ENCODE measurements around the gene GGTA1.
"Not testable (repeated sequence)": the region's sequence is repeated elsewhere in the genome, so short reads cannot be mapped to it uniquely, and the experiment has no call there.

The GGTA1 gene

GRCh38 chr9:121499427-121500164, at the start of gene GGTA1:
TSS of gene GGTA1 (minus strand) at chr9:121499844. CDS start at chr9:121467922, 31,922 bp downstream.
- no peak for DNase-seq

- no peak for DNase-seq
Measured at GRCh38 chr9:121548666-121549065, 49.0 kb upstream of the GGTA1 start.

DNA sequence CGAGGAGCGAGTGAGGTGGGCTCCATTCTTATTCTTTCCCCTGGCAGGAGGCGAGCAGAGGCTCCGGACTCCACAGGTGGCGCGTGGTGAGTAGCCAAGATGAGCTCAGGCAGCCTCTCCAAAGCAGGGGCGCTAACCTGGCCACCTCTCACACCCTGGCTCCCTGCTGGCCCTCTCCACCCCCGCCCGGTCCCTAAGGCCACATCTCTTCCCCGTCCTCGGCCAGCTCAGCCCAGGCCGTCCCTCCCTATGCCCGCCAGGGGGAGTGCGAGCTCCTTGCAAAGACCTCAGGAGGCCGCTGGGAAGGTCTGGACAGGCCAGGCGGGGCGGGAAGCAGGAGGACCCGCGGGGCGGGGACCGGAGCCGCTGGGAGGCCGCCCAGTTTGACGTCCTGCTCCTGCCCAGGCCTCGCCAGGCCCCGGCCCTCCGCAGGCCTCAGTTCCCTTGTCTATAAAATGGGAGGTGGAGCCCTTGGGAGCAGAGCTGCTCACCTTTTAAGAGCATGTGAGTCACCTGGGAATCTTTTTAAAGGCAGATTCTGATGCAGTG, 46.3 kb upstream of the GGTA1 start:
- peak; percentile 49 for DNase-seq

GRCh38 chr9:121545150-121545874, 45.7 kb upstream of the GGTA1 start:
- DNase-seq, result no peak

DNA sequence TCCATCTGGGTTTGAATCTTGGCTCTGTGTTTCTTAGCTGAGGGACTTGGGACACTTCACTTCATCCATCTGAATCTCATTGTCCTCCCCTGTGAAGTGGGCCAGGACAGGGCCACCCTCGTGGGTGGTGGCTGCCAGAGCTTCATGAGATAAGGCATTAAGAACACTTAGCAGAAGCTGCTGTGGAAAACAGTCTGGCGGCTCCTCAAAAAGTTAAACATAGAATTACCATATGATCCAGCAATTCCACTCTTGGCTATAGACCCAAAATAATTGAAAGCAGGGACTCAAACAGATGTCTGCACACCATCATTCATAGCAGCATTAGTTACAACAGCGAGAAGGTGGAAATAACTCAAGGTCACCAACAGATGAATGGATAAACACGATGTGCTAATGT, 42.4 kb upstream of the GGTA1 start:
- DNase-seq, result no peak

DNA sequence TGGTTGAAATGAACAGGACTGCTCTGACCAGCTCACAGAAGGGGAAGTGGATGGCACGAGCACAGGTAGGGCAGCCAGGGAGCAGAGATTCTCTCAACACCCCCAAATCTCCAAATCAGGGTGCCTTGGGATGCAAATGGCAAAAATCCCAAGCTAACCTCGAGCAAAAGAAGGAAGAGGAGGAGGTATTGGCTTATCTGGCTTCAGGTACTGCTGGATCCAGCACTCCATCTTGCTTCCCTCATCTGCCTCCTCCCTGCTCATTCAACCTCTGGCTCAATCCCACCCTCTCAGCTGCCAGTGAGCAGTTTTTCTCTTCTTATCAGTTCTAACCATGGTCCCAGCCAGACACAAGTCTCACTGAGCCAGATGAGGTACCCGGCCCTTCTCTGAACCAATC, 41.6 kb upstream of the GGTA1 start:
- DNase-seq, result no peak

DNA sequence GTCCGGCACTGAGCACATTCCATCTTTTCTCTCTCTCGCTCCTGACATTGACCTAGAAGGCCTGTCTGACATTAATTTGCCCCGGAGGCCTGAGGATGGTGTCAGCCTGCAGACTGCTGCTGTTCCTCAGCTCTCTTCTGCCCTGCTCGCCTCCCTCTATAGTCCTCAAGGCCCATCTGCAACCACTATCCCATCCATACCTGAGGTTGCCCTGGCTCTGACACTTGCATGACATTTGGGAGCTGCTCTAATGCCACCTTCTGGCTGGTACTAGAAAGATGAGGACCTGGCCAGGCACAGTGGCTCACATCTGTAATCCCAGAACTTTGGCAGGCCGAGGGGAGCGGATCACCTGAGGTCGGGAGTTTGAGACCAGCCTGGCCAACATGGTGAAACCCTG, 38.6 kb upstream of the GGTA1 start:
- DNase-seq, result no peak

GRCh38 chr9:121537283-121537682, 37.6 kb upstream of the GGTA1 start:
- no peak for DNase-seq

DNA sequence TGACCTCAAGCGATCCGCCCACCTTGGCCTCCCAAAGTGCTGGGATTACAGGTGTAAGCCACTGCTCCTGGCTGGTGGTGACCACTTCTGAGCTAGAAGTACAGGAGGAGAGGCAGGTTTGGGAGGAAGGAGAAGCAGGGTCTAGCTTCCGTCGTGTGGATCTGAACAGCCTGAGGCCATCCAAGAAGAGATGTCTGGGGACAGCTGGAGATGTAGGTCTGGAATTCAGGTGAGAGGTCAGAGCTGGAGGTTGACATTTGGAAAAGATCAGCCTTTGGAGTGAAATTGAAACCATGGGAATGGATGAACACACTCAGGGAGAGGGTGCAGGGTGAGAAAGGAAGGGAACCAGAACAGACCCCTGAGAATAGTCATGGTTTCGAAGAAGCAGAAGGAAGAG, 33.2 kb upstream of the GGTA1 start:
- DNase-seq, result no peak

GRCh38 chr9:121529237-121529987, 29.8 kb upstream of the GGTA1 start:
- no peak for DNase-seq

GRCh38 chr9:121528642-121529041, 29.0 kb upstream of the GGTA1 start:
- no peak for DNase-seq

DNA sequence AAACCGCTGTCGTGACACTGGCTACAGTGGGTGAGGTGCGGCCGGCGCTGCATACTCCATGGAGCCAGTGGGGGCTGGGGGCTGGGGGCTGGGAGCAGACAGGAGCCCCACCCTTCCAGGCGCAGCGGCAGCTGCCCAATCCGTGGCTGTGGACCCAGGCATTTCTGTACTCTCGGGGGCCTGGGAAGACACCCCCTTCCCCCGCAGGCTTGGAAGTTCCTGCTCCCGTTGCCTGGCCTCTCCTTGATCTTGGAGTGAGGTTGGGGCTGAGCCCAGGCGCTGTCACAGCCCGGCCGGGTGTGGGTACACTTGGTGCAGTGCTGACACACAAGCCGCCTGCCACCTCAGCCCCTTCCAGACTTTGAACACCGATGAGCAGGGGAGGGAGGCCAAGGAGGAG, 27.7 kb upstream of the GGTA1 start:
- DNase-seq, result no peak

DNA sequence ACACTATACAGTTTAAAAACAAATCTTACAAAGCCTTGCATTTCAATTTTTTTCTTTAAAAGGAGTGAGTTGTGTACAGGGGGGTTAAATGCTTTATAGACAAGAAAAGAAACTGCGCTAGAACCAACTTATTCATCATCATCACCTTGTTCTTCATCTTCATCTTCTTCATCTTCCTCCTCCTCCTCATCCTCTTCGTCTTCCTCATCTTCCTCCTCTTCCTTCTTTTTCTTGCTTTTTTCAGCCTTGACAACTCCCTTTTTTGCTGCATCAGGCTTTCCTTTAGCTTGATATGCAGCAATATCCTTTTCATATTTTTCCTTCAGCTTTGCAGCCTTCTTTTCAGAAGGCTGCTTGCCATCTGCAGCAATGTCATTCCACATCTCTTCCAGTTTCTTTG, 20.0 kb upstream of the GGTA1 start:
- not testable (repeated sequence) for DNase-seq

GRCh38 chr9:121518634-121519033, 19.0 kb upstream of the GGTA1 start:
- DNase-seq, result no peak

GRCh38 chr9:121513166-121513565, 13.5 kb upstream of the GGTA1 start:
- DNase-seq, result not testable (repeated sequence)

DNA sequence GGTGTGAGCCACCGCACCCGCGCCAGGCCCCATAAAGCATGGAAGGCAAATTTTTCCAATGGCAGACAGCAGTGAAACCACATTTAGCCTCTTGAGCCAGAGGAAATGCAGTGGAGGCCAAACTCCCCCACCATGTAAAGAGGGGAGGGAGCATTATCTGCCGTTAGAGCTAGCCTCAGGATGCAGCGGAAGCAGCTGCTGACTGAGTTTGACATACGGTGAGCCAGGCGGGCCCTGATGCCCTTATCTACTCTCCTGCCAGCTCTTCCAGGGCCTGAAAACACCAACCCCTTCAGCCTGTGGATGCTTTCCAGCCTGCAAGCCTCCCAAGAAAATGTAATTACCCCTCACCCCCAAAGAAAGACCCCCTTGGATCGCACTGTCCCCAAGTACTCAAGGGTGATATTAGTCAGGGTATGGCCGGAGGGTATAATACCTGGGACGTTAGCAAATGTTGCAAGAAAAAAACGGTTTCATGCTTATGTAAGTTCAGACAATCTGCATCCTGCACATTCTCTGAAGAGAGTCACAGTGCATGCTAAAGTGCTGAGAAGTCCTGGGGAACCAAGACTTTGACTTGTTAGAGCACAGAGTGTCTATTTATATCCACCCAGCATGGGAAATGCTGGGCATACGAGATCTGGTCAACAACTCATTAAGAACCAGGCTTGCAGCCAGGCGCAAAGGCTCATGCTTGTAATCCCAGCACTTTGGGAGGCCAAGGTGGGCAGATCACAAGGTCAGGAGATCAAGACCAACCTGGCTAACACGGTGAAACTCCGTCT, 11.3 kb upstream of the GGTA1 start:
- no peak for DNase-seq

- no peak for DNase-seq
Measured at GRCh38 chr9:121509180-121509579, 9.5 kb upstream of the GGTA1 start.

GRCh38 chr9:121508415-121508814, 8.8 kb upstream of the GGTA1 start:
- no peak for DNase-seq

DNA sequence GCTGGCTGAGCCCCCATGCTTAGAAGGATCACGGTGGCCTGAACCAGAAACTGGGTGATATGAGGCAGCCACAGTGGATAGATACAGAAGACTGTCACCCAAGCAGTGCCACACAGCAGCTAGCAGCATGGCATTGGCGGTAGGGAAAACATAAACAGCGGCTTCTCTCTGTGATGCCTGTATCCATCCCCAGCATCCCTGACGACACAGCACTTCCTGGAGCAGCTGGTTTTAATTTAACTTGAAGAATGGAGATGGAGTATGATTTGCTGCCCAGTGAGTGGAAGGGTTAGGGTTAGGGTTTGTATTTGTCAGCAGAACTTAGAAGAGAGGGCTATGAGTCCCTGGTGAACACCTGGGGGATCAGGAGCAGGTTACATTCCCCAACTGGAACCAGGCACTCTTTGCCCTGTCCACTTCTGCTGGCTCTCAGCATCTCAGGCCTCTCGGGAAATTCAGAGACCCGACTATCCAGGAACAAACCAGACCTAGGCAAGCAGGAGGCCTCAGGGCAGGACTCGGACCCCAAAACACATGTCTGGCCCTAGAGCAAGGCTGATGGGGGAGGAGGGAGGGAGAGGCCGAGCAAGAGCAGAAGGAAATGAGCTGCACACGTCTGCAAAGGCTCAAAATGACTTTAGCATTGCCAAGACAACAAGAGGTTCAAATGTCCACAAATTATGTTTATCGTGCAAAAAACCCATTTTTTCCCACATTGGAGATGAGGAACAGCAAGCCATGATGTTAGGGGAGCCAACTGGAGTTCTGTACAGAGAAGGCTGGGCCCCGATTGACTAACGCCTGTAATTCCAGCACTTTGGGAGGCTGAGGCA, 6.5 kb upstream of the GGTA1 start:
- no peak for DNase-seq

- no peak for DNase-seq
Measured at GRCh38 chr9:121503444-121503843, 3.8 kb upstream of the GGTA1 start.

- DNase-seq, result no peak
Measured at GRCh38 chr9:121500165-121500478, 478 bp upstream of the GGTA1 start.

DNA sequence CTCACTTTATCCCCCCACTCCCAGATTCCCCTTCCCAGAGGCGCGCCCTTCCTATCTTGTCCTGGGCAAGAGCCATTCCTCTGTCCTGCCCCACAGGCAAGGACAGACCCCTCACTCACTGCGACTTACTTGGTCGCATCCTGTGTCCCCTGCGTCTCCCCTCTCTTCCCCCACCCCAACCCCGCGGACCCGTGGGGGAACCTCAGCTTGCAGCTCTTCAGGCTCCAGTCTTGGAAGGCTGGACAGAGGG, 542 bp downstream of the GGTA1 start:
- no peak for DNase-seq
